Ishikawa (cell line): Measurements from ENCODE around the gene DGKZ.

ENCODE experiments used
- CEBPB ChIP-seq: IDR thresholded peaks from 2 replicates; pipeline ENCODE4 v1.6.1; 2012
- EP300 ChIP-seq: IDR thresholded peaks from 2 replicates; pipeline ENCODE4 v1.6.1; 2012; ENCODE audit warnings: borderline replicate concordance
- TF ChIP-seq, protein P1 (sequence below): IDR thresholded peaks from 2 replicates; pipeline ENCODE4 v1.6.1; 2012

- TF ChIP-seq EP300 (no peak), CEBPB (no peak)
- TF ChIP-seq, protein P1, sequence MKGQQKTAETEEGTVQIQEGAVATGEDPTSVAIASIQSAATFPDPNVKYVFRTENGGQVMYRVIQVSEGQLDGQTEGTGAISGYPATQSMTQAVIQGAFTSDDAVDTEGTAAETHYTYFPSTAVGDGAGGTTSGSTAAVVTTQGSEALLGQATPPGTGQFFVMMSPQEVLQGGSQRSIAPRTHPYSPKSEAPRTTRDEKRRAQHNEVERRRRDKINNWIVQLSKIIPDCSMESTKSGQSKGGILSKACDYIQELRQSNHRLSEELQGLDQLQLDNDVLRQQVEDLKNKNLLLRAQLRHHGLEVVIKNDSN = no peak
These were observed 27.6 kb downstream of the DGKZ start for GRCh38 chr11:46374815-46375214.
